Erythroblast (primary cell): ENCODE measurements around the gene CEMIP.

Source experiments
- GATA1 ChIP-seq: IDR thresholded peaks from 2 replicates; pipeline ENCODE4 v1.6.1; 2011; ENCODE audit warnings: low read depth, mild to moderate bottlenecking, control low read depth, low read length, moderate library complexity
- POLR2A ChIP-seq: IDR thresholded peaks from 2 replicates; pipeline ENCODE4 v1.6.1; 2011; ENCODE audit warnings: mild to moderate bottlenecking, low read length

DNA sequence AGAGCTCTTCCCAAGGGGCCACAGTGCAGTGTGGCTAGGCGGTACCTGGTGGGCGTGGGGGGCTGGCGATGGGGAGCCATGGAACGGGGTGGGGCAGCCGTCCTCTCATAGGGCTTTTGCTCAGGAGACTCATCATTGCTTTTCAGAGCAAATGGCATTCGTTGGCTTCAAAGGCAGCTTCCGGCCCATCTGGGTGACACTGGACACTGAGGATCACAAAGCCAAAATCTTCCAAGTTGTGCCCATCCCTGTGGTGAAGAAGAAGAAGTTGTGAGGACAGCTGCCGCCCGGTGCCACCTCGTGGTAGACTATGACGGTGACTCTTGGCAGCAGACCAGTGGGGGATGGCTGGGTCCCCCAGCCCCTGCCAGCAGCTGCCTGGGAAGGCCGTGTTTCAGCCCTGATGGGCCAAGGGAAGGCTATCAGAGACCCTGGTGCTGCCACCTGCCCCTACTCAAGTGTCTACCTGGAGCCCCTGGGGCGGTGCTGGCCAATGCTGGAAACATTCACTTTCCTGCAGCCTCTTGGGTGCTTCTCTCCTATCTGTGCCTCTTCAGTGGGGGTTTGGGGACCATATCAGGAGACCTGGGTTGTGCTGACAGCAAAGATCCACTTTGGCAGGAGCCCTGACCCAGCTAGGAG, 169.6 kb downstream of the CEMIP start:
- TF ChIP-seq POLR2A (no peak), GATA1 (no peak)
